ENCODE measurements around the gene NFATC2.
"Not testable (repeated sequence)": the region's sequence is repeated elsewhere in the genome, so short reads cannot be mapped to it uniquely, and the experiment has no call there.

Gene NFATC2

GRCh38 chr20:51463560-51463959, 79.0 kb downstream of the NFATC2 start:
- DNase-seq: peak in 14 of 42 donors; percentile 12 to 73 (median 50)
- intact Hi-C loops (cut with DNase I): no loop called here

- intact Hi-C loops (cut with DNase I): no loop called here
- DNase-seq: peak in 40 of 42 donors; percentile 23 to 84 (median 64)
Measured at GRCh38 chr20:51462566-51463276, 79.8 kb downstream of the NFATC2 start.

- DNase-seq; intact Hi-C loops (cut with DNase I): not testable (repeated sequence)
Measured at GRCh38 chr20:51461846-51462245, 80.7 kb downstream of the NFATC2 start.

GRCh38 chr20:51461306-51461705, 81.2 kb downstream of the NFATC2 start:
- DNase-seq: peak in 1 of 42 donors; percentile 34
- intact Hi-C loops (cut with DNase I): no loop called here

GRCh38 chr20:51460569-51461265, 81.8 kb downstream of the NFATC2 start:
- peak in 1 of 42 donors; percentile 34 for DNase-seq
- intact Hi-C loops (cut with DNase I): no loop called here

- intact Hi-C loops (cut with DNase I): no loop called here
Measured at GRCh38 chr20:51460163-51460562, 82.4 kb downstream of the NFATC2 start.

GRCh38 chr20:51458751-51459439, 83.6 kb downstream of the NFATC2 start:
- intact Hi-C loops (cut with DNase I): no loop called here
- DNase-seq: peak in 1 of 42 donors; percentile 3

More at GRCh38 chr20:51460163-51460562, 82.4 kb downstream of the NFATC2 start:
- peak in 1 of 42 donors; percentile 5 for DNase-seq

- intact Hi-C loops (cut with DNase I): no loop called here
- no peak for DNase-seq
Measured at GRCh38 chr20:51457533-51457932, 85.0 kb downstream of the NFATC2 start.

GRCh38 chr20:51456511-51457509, 85.7 kb downstream of the NFATC2 start:
- intact Hi-C loops (cut with DNase I): no loop called here
- DNase-seq: peak; percentile 70 to 97 (median 89)

- intact Hi-C loops (cut with DNase I): no loop called here
- DNase-seq: peak in 1 of 42 donors; percentile 19
Measured at GRCh38 chr20:51454250-51454865, 88.2 kb downstream of the NFATC2 start.

- DNase-seq: peak in 1 of 42 donors; percentile 5
- intact Hi-C loops (cut with DNase I): no loop called here
Measured at GRCh38 chr20:51452734-51453365, 89.7 kb downstream of the NFATC2 start.

- intact Hi-C loops (cut with DNase I): no loop called here
- DNase-seq: peak in 1 of 42 donors; percentile 22
Measured at GRCh38 chr20:51452091-51452613, 90.4 kb downstream of the NFATC2 start.

- intact Hi-C loops (cut with DNase I): no loop called here
- no peak for DNase-seq
Measured at GRCh38 chr20:51451484-51451883, 91.0 kb downstream of the NFATC2 start.

- intact Hi-C loops (cut with DNase I): no loop called here
- no peak for DNase-seq
Measured at GRCh38 chr20:51450984-51451383, 91.5 kb downstream of the NFATC2 start.

- intact Hi-C loops (cut with DNase I): no loop called here
- no peak for DNase-seq
Measured at GRCh38 chr20:51450221-51450712, 92.3 kb downstream of the NFATC2 start.

GRCh38 chr20:51449498-51450220, 92.9 kb downstream of the NFATC2 start:
- intact Hi-C loops (cut with DNase I): no loop called here
- DNase-seq: no peak

GRCh38 chr20:51447765-51448148, 94.8 kb downstream of the NFATC2 start:
- intact Hi-C loops (cut with DNase I): no loop called here
- DNase-seq: no peak
